Measurements from ENCODE around the gene LRP5.

Gene LRP5

DNA sequence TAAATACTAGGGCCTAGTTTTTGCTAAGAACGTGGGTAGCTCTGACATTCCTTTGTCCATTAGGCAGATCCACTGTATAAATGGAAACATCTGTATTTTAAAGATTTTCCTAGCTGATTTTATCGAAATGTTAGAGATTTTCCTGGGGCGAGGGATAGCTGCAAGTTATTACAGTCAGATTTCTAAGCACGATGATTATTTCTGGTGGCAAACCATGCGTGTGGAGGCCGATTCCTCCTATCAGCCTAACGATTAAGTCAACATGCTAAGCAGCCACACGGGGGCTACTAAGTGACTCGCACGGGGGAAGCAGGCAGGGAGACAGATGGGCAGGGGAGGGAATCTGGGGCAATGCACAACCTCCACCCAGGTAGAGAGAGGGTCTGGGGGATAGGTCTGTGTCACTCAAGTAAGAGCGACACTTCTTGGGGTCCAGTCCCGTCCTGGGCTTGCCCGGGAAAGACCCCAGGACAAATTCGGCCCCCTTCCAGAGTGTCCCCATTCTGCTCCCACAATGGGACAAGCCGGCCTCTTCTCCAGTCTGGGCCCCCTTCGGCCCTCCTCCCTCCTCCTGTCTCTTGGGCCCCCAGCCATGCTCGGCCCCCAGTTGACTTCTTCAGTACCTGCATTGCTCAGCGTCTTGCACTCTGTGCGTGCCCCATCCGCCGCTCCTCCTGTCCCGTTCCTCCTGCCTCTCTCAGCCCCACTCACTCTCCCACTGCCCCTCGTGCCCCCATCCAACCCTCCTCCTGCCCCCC is 41.2 kb upstream of the LRP5 start:
- Histone ChIP-seq H3F3A (ENCODE audit: control insufficient read depth, insufficient read depth) (peaks cover 29% of the 10 kb centered on the region), H3K27ac (ENCODE audit: low read depth, low read length) (peak overlapping the region; percentile 98), H3K27me3 (ENCODE audit: control insufficient read depth, low read length) (no peaks in the 10 kb centered on the region), H3K4me3 (ENCODE audit: low read length) (peak overlapping the region; percentile 96), H3K4me1 (ENCODE audit: control insufficient read depth, low read length) (peaks cover 71% of the 10 kb centered on the region), H3K9me3 (ENCODE audit: control insufficient read depth, insufficient read depth, low read length) (peaks cover 10% of the 10 kb centered on the region; the same call in 1 of the 2 replicates), H4K20me1 (ENCODE audit: control insufficient read depth, insufficient read depth, low read depth, low read length) (peaks cover 9% of the 10 kb centered on the region; the same call in 1 of the 2 replicates), H3K9me2 (replicated peaks; ENCODE audit: control insufficient read depth, low read length) (no peaks in the 10 kb centered on the region), H3K79me2 (ENCODE audit: control insufficient read depth, low read length) (peaks cover 54% of the 10 kb centered on the region), H3K36me3 (ENCODE audit: control insufficient read depth, low read length) (peaks cover 54% of the 10 kb centered on the region), H3K4me2 (ENCODE audit: low read length) (peak overlapping the region; percentile 99)
- TF ChIP-seq CTCF (IDR thresholded peaks at IDR 0.05; ENCODE audit: low read depth, low read length, poor library complexity, severe bottlenecking) (peak; percentile 64), EZH2phosphoT487 (IDR thresholded peaks at IDR 0.05; ENCODE audit: borderline replicate concordance, low read length) (no peak)

DNA sequence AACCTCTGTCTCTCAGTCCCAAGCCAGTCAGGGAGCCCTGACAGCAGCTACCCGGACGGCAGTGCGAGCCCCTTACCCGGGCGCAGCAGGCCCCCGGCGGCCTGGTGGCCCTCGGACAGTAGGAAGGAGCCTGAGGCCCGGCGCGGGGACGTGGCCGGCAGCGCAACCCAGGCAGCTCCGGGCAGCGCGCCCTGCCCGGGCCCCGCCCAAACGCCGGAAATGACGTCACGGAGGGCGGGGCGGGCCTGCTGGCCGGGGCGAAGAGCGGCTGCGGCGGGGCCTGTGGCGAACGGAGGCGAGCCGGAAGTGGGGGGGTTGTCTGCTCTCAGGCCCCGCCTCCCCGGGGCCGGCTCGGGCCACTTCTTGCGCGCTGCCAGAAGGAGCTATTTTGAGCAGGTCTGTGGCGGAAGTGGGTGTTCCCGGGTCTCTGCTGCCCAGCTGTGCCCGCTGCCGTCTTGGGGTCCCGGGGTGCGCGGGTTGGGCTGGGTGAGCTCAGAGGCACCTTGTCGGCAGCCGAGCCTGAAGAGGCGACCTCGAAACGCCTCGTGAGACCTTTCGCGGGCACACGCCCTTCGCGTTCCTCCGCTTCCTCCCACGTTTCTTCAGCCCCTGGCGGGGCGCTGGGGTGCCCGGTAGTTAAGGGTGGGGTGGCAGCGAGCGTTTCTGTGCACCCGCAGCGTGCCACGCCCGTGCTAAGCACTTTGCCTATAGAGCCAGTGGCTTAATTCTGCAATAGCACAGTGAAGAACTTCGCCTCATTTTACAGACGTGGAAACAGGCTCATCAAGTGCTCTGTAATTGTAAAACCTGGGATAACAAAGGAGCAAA is 40.4 kb upstream of the LRP5 start, which contains the start of gene C11orf24:
Gene C11orf24 (minus strand): TSS at position 193 of the 828 bp plus-strand sequence. CDS start 8,206 bp downstream, outside the sequence.
- Histone ChIP-seq H3K36me3 (ENCODE audit: control insufficient read depth, low read length) (peaks cover 47% of the 10 kb centered on the region), H3K4me2 (ENCODE audit: low read length) (peak within 1 kb of the TSS; percentile 99), H3K79me2 (ENCODE audit: control insufficient read depth, low read length) (peaks cover 50% of the 10 kb centered on the region), H3K27ac (ENCODE audit: low read depth, low read length) (peak within 1 kb of the TSS; percentile 98), H4K20me1 (ENCODE audit: control insufficient read depth, insufficient read depth, low read depth, low read length) (peaks cover 9% of the 10 kb centered on the region; the same call in 1 of the 2 replicates), H3K4me1 (ENCODE audit: control insufficient read depth, low read length) (peaks cover 63% of the 10 kb centered on the region), H3K27me3 (ENCODE audit: control insufficient read depth, low read length) (no peaks in the 10 kb centered on the region), H3K9me3 (ENCODE audit: control insufficient read depth, insufficient read depth, low read length) (peaks cover 10% of the 10 kb centered on the region; the same call in 1 of the 2 replicates), H3F3A (ENCODE audit: control insufficient read depth, insufficient read depth) (peaks cover 21% of the 10 kb centered on the region), H3K9me2 (replicated peaks; ENCODE audit: control insufficient read depth, low read length) (no peaks in the 10 kb centered on the region), H3K4me3 (ENCODE audit: low read length) (peak within 1 kb of the TSS; percentile 96)
- no peak for TF ChIP-seq EZH2phosphoT487 (IDR thresholded peaks at IDR 0.05; ENCODE audit: borderline replicate concordance, low read length)
- no peak for TF ChIP-seq CTCF (IDR thresholded peaks at IDR 0.05; ENCODE audit: low read depth, low read length, poor library complexity, severe bottlenecking)

DNA sequence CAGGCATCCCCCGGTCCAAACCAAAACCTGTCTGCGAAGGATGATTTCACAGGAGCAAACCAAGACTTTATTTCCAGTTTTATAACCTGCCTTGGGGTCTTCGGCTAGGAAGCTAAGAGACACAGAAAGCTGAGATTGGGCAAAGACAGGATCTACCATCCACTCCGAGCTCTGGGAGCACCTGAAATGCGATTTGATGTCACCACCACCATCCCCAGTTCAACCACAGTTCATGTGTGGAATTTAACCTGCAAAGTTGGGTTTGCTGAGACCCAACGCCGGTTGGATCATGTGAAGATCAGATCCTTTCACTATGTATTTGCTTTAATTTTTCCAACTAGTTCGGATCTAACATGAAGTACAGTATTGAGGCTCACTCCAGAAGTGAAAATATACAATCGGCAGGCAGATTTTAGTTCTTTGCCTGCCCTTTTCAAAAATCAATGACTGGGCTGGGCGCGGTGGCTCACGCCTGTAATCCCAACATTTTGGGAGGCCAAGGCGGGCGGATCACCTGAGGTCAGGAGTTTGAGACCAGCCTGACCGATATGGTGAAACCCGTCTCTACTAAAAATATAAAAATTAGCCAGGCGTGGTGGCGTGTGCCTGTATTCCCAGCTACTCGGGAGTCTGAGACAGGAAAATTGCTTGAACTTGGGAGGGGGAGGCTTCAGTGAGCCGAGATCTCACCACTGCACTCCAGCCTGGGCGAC is 39.2 kb upstream of the LRP5 start:
- H3K9me3 ChIP-seq (ENCODE audit: control insufficient read depth, insufficient read depth, low read length) = peaks cover 10% of the 10 kb centered on the region; the same call in 1 of the 2 replicates
- peaks cover 35% of the 10 kb centered on the region for H3K36me3 ChIP-seq (ENCODE audit: control insufficient read depth, low read length)
- peak overlapping the region; percentile 98 for H3K27ac ChIP-seq (ENCODE audit: low read depth, low read length)
- TF ChIP-seq EZH2phosphoT487 (IDR thresholded peaks at IDR 0.05; ENCODE audit: borderline replicate concordance, low read length) (no peak), CTCF (IDR thresholded peaks at IDR 0.05; ENCODE audit: low read depth, low read length, poor library complexity, severe bottlenecking) (no peak)
- H3K79me2 ChIP-seq (ENCODE audit: control insufficient read depth, low read length) = peaks cover 38% of the 10 kb centered on the region
- peaks cover 20% of the 10 kb centered on the region for H3F3A ChIP-seq (ENCODE audit: control insufficient read depth, insufficient read depth)
- H3K9me2 ChIP-seq (replicated peaks; ENCODE audit: control insufficient read depth, low read length) = no peaks in the 10 kb centered on the region
- H3K4me1 ChIP-seq (ENCODE audit: control insufficient read depth, low read length) = peaks cover 51% of the 10 kb centered on the region
- peak overlapping the region; percentile 96 for H3K4me3 ChIP-seq (ENCODE audit: low read length)
- H3K27me3 ChIP-seq (ENCODE audit: control insufficient read depth, low read length) = no peaks in the 10 kb centered on the region
- H4K20me1 ChIP-seq (ENCODE audit: control insufficient read depth, insufficient read depth, low read depth, low read length) = peaks cover 9% of the 10 kb centered on the region; the same call in 1 of the 2 replicates
- peak overlapping the region; percentile 99 for H3K4me2 ChIP-seq (ENCODE audit: low read length)
